HL-60 (cell line): ENCODE results near the gene AP2B1.
A peak's percentile ranks its signal among the peaks of the same experiment; 100 is the strongest.

Experiments used
- DNase-seq, 2 experiments: peaks; one replicate each; pipeline ENCODE4 v3.0.0-alpha.2; 2010 to 2020; ENCODE audit warnings: low read depth in 1 of 2, low spot score in 1 of 2
- H3K27ac ChIP-seq: fragments of 250-450 bp; sonication (Bioruptor Pico); replicated peaks from 2 replicates; pipeline ENCODE4 v1.5.1; 2020; ENCODE audit warnings: mild to moderate bottlenecking, moderate library complexity
- H3K27me3 ChIP-seq: fragments of 250-450 bp; sonication (Bioruptor Pico); 2 replicates; pipeline ENCODE4 v1.5.1; 2021; ENCODE audit warnings: mild to moderate bottlenecking, moderate library complexity; ENCODE audit not compliant: insufficient read depth, poor library complexity, severe bottlenecking
- H3K4me3 ChIP-seq: replicated peaks from 2 replicates; pipeline ENCODE4 v1.5.1; 2011; ENCODE audit warnings: mild to moderate bottlenecking, control low read depth, low read length; ENCODE audit not compliant: insufficient read depth
- GABPA ChIP-seq: IDR thresholded peaks from 2 replicates; pipeline ENCODE4 v1.6.1; 2012; ENCODE audit warnings: low read depth
- POLR2AphosphoS5 ChIP-seq: IDR thresholded peaks from 2 replicates; pipeline ENCODE4 v1.6.1; 2012; ENCODE audit warnings: low read depth
- REST ChIP-seq: IDR thresholded peaks from 2 replicates; pipeline ENCODE4 v1.6.1; 2012; ENCODE audit warnings: low read depth; ENCODE audit not compliant: insufficient replicate concordance
- SPI1 ChIP-seq: IDR thresholded peaks from 2 replicates; pipeline ENCODE4 v1.6.1; 2012; ENCODE audit warnings: low read depth, mild to moderate bottlenecking, borderline replicate concordance
- TF ChIP-seq, protein P1 (sequence below): IDR thresholded peaks from one replicate; pipeline ENCODE4 v1.5.1; 2011; ENCODE audit warnings: low read length, control low read depth, inconsistent platforms; ENCODE audit not compliant: insufficient read depth

Gene AP2B1

DNA sequence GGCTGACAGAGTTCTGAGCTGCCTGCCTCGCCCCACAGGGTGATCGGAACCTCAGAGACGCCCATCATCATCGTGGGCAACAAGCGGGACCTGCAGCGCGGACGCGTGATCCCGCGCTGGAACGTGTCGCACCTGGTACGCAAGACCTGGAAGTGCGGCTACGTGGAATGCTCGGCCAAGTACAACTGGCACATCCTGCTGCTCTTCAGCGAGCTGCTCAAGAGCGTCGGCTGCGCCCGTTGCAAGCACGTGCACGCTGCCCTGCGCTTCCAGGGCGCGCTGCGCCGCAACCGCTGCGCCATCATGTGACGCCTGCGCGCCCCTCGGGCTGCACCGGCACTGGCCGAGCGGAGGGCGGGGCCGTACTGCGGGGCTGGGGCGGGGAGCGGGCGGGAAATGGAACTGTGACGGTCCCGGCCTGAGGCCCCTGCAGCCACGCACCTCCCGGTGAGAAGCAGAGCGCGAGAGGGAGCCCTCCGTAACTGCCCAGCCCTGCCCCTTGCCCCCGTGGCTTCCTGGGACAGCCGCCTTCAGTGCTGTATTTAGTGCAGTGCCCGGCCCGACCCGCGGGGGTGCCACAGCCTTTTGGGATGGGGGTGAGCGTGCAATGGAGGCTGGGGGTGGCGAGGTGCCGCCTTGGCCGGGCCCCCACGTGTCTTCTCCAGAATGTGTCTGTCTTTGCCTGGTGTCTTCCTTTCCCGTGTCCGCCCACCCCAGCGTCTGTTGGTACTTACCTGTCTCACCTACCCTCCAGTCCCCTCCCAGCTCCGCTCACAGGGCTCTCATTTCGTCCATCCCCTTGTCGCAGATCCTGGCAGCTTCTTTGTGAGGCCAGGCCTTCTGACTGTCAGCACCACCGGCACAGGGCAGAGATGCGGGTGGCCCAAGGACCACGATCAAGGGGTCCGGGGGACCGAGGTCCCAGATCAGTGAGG is 154.1 kb downstream of the AP2B1 start:
- Histone ChIP-seq H3K27ac (no peak overlapping the region), H3K4me3 (no peak overlapping the region), H3K27me3 (peaks cover 17% of the 10 kb centered on the region)
- no peak for DNase-seq
- TF ChIP-seq SPI1 = no peak

GRCh38 chr17:35742496-35742895 is 155.4 kb downstream of the AP2B1 start:
- Histone ChIP-seq H3K4me3 (no peak overlapping the region), H3K27me3 (peaks cover 17% of the 10 kb centered on the region), H3K27ac (no peak overlapping the region)
- TF ChIP-seq REST (no peak), SPI1 (no peak), GABPA (no peak), POLR2AphosphoS5 (no peak)
- TF ChIP-seq, protein P1, sequence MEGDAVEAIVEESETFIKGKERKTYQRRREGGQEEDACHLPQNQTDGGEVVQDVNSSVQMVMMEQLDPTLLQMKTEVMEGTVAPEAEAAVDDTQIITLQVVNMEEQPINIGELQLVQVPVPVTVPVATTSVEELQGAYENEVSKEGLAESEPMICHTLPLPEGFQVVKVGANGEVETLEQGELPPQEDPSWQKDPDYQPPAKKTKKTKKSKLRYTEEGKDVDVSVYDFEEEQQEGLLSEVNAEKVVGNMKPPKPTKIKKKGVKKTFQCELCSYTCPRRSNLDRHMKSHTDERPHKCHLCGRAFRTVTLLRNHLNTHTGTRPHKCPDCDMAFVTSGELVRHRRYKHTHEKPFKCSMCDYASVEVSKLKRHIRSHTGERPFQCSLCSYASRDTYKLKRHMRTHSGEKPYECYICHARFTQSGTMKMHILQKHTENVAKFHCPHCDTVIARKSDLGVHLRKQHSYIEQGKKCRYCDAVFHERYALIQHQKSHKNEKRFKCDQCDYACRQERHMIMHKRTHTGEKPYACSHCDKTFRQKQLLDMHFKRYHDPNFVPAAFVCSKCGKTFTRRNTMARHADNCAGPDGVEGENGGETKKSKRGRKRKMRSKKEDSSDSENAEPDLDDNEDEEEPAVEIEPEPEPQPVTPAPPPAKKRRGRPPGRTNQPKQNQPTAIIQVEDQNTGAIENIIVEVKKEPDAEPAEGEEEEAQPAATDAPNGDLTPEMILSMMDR = no peak
- no peak for DNase-seq

DNA sequence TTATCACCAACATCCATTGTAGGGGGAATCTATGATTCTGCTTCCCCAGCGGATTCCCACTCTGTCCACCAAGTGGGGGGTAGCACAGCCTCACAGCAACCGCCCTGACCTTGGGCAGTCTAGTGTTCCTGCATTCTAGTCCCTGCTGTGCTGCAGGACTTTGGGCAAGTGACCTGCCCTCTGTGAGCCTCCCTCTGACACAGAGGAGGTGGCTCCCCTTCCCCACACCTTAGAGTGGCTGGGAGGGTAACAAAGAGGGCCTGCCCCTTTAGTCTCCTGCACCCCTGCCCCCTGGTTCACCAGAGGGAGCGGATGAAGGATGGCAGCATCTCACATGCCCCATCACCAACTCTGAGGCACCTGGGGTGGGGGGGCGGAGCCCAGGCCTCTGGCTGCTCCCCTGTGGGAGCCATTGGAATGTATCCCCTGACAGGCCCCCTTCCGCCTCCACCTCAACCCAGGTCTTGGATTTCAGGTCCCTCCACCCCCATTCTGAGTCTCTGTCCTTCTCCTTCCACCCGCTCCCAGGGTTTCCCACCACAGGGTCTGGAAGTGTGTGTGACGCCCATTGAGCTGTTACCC is 155.9 kb downstream of the AP2B1 start:
- DNase-seq = no peak
- TF ChIP-seq POLR2AphosphoS5 = no peak
- TF ChIP-seq REST = no peak
- no peak for TF ChIP-seq SPI1
- TF ChIP-seq GABPA = no peak
- TF ChIP-seq, protein P1 = no peak
- peaks cover 17% of the 10 kb centered on the region for H3K27me3 ChIP-seq
- no peak overlapping the region for H3K27ac ChIP-seq
- H3K4me3 ChIP-seq = no peak overlapping the region

DNA sequence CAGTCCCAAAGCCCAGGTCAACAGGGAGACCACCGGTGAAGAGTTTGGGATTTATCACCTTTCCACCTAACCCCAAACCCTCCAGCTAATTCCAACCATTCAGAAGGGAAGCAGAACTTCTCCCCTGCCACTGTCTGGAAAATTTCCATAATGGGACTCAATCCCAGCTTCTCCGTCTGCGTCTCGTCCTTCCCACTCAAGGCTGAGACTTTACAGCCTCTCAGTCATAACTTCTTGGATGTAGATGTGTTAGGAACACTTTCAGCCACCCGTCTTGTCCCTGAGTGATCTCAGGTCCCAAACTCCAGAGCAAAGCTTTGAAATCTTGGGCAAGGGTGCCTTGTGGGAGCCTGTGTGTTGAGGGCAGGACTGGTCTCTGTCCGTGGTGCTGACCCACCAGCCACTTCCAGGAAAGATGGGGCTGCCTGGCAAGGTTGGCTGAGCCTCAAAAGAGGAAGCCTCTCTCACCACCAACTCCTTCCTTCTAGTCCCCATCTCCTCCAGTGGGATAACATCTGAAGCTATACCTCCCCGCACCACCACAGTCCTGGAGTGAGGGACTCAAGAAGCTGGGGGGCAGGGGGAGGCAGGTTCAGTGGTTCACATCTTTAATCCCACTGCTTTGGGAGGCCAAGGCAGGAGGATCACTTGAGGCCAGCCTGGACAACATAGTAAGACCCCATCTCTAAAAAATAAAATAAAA is 156.7 kb downstream of the AP2B1 start:
- no peak overlapping the region for H3K27ac ChIP-seq
- peaks cover 17% of the 10 kb centered on the region for H3K27me3 ChIP-seq
- no peak for TF ChIP-seq GABPA
- peak; percentile 98 for TF ChIP-seq REST
- peak; percentile 86 for TF ChIP-seq SPI1
- no peak overlapping the region for H3K4me3 ChIP-seq
- peak; percentile 36 to 72 for DNase-seq
